ENCODE results near the gene VAMP2. TPM values are rescaled to one million over a fixed set of nuclear protein-coding genes. Genes with fewer than 3 reads are reported as not detected.

Gene VAMP2
- total and polyA plus RNA-seq, 10 of the 15 experiments (the other 5 are each of a cell fraction or from before 2014, with no cell fraction given), result 3.0 to 35.2 (median 25.0) TPM

- BruUV-seq (replicated peaks), result no TSS peak
- Histone ChIP-seq H3K4me3 (peak overlapping the region; percentile 72), H2AFZ (ENCODE audit: control insufficient read depth, low read depth, low read length) (peak overlapping the region; percentile 91), H3K9ac (ENCODE audit: control insufficient read depth, insufficient read depth, low read length) (peak overlapping the region; percentile 79), H3K27me3 (replicated peaks in 1 of 2; ENCODE audit: control insufficient read depth in 2 of 2, insufficient read depth in 2 of 2, low read length in 1 of 2) (no peaks in the 10 kb centered on the region), H3K9me3 (replicated peaks; ENCODE audit: control insufficient read depth, insufficient read depth, low read length) (no peaks in the 10 kb centered on the region), H3K4me2 (ENCODE audit: control insufficient read depth, insufficient read depth) (peak overlapping the region; percentile 88), H3K4me1 (ENCODE audit: control insufficient read depth, insufficient read depth, low read length) (peaks cover 7% of the 10 kb centered on the region), H4K20me1 (ENCODE audit: control insufficient read depth, insufficient read depth) (no peaks in the 10 kb centered on the region), H3K79me2 (ENCODE audit: control insufficient read depth, insufficient read depth, low read length) (no peaks in the 10 kb centered on the region), H3K36me3 (ENCODE audit: control insufficient read depth in 2 of 2, insufficient read depth in 2 of 2, low read length in 1 of 2) (peaks cover 3 to 8% of the 10 kb centered on the region in 2 experiments), H3K27ac (ENCODE audit: control insufficient read depth, insufficient read depth) (peak overlapping the region; percentile 97)
- CTCF ChIA-PET, result interaction anchor here (0.7 to 5.4 kb wide), 19 partner anchors 10 to 162 kb away, joined by 3 to 40 read pairs (median 9); partner anchors contain the start of genes ALOXE3, AURKB, HES7 and PER1
- intact Hi-C loops (cut with micrococcal nuclease; ENCODE audit: unreplicated experiment) (loop anchor here (1.0 to 5.0 kb wide), 8 partner anchors 12 to 163 kb away; no protein-coding TSS in a partner anchor), in situ Hi-C loops (cut with MboI) (no loop called here)
- FAIRE-seq (peak; percentile 96), DNase-seq (ENCODE audit: low read depth, low spot score) (peak; percentile 94), ATAC-seq (peak; percentile 93)
- RAD21 ChIA-PET (ENCODE audit: unreplicated experiment), result interaction anchor here (1.0 to 4.0 kb wide), 9 partner anchors 12 to 85 kb away, joined by 3 to 33 read pairs (median 7); partner anchors contain the start of gene HES7
- POLR2A ChIA-PET, result interaction anchor here (1.0 to 5.0 kb wide), 10 partner anchors 11 to 109 kb away, joined by 3 to 37 read pairs (median 13); partner anchors contain the start of genes ALOXE3, CTC1, HES7 and PER1
- SMC1A ChIA-PET (ENCODE audit: uncharacterized antibody, unreplicated experiment), result interaction anchor here (0.9 to 4.4 kb wide), 11 partner anchors 12 to 156 kb away, joined by 3 to 42 read pairs (median 5); partner anchors contain the start of genes HES7 and SLC25A35
- 2% methylated on average over 45 of the region's 46 CpGs for WGBS (ENCODE audit: insufficient coverage, insufficient replicate concordance, low lambda C conversion rate, missing lambda C conversion rate)
- TF ChIP-seq ZZZ3 (IDR thresholded peaks at IDR 0.05; ENCODE audit: control insufficient read depth, insufficient read length, low read depth), result no peak
- TF ChIP-seq E2F8 (IDR thresholded peaks at IDR 0.05; ENCODE audit: low read depth, partially characterized antibody), result peak; percentile 87
- TF ChIP-seq SRF (IDR thresholded peaks at IDR 0.05; ENCODE audit: low read depth in 2 of 2, low read length in 2 of 2), result peak in 1 of 2 experiments; percentile 20; a peak in 1 of 4 replicates
- no peak for TF ChIP-seq YBX1 (IDR thresholded peaks at IDR 0.05)
- TF ChIP-seq BCLAF1 (IDR thresholded peaks at IDR 0.05), result no peak
- no peak for TF ChIP-seq ELK1 (IDR thresholded peaks at IDR 0.05; ENCODE audit: low read depth, low read length)
- TF ChIP-seq SUPT20H (IDR thresholded peaks at IDR 0.05; ENCODE audit: borderline replicate concordance, control insufficient read depth, low read depth, low read length), result no peak
- TF ChIP-seq SP1 (IDR thresholded peaks at IDR 0.05; ENCODE audit: low read depth, low read length), result no peak
- no peak; the same call in 1 of the 2 replicates for TF ChIP-seq NKRF (conservative IDR thresholded peaks at IDR 0.05)
- TF ChIP-seq IRF3 (IDR thresholded peaks at IDR 0.05), result no peak
- no peak for TF ChIP-seq SMAD5 (IDR thresholded peaks at IDR 0.05; ENCODE audit: low read depth)
These were observed 23.9 kb downstream of the VAMP2 start for GRCh38 chr17:8138672-8139371.

All from GM12878 (cell line).